IMR-90 (cell line): ENCODE results near the gene IER5. TPM values are rescaled to one million over a fixed set of nuclear protein-coding genes. Genes with fewer than 3 reads are reported as not detected.
A peak's percentile ranks its signal among the peaks of the same experiment; 100 is the strongest.

Source experiments
- ATAC-seq: fragments of 200-7000 bp; cut with Tn5 transposase; 2 replicates; pipeline ENCODE4 v1.9.1; 2020; ENCODE audit warnings: low read depth, mild to moderate bottlenecking, moderate library complexity
- BruUV-seq: library from RNA; stranded (reverse); fragments of 400-500 nt; replicated peaks from 2 replicates; lab custom pipeline; 2021; lab: Mats Ljungman, UMichigan
- CTCF ChIA-PET: fragments of 300-600 bp; formaldehyde crosslinking; extraction: SDS; loops from one replicate; lab custom pipeline; 2021; ENCODE audit warnings: antibody characterized with exemption; lab: Yijun Ruan, JAX
- POLR2A ChIA-PET: fragments of 300-600 bp; sonication (Branson Sonifier 250); formaldehyde crosslinking; loops from one replicate; lab custom pipeline; 2022; ENCODE audit warnings: antibody characterized with exemption; ENCODE audit not compliant: unreplicated experiment; lab: Charles Lee
- DNase-seq: peaks from one replicate; pipeline ENCODE4 v3.0.0; 2013
- H2AFZ ChIP-seq: replicated peaks from 2 replicates; pipeline ENCODE3; 2013; ENCODE audit warnings: low read length, mild to moderate bottlenecking; ENCODE audit not compliant: poor library complexity
- H2AK5ac ChIP-seq: 2 replicates; pipeline ENCODE4 v1.6.1; 2013; ENCODE audit warnings: low read depth, low read length, inconsistent platforms
- H2AK9ac ChIP-seq: replicated peaks from 2 replicates; pipeline ENCODE3; 2013; ENCODE audit warnings: mild to moderate bottlenecking, low read depth, low read length, moderate library complexity; ENCODE audit not compliant: poor library complexity
- H2BK120ac ChIP-seq: 2 replicates; pipeline ENCODE4 v1.6.1; 2013; ENCODE audit warnings: low read depth, low read length, inconsistent platforms
- H2BK15ac ChIP-seq: 3 replicates; pipeline ENCODE4 v1.6.1; 2013; ENCODE audit warnings: low read depth, low read length, inconsistent platforms
- H2BK20ac ChIP-seq: 2 replicates; pipeline ENCODE4 v1.6.1; 2013; ENCODE audit warnings: low read depth, mild to moderate bottlenecking, inconsistent platforms, low read length, moderate library complexity
- H2BK5ac ChIP-seq: 2 replicates; pipeline ENCODE4 v1.6.1; 2013; ENCODE audit warnings: mild to moderate bottlenecking, low read depth, low read length, inconsistent platforms; ENCODE audit not compliant: poor library complexity, severe bottlenecking
- H3K14ac ChIP-seq: replicated peaks from 2 replicates; pipeline ENCODE4 v1.6.1; 2013; ENCODE audit warnings: low read depth, low read length, inconsistent platforms
- H3K18ac ChIP-seq: 2 replicates; pipeline ENCODE4 v1.6.1; 2013; ENCODE audit warnings: low read depth, low read length, control low read depth
- H3K23ac ChIP-seq: 2 replicates; pipeline ENCODE4 v1.6.1; 2013; ENCODE audit warnings: low read depth, low read length, inconsistent platforms
- H3K27ac ChIP-seq: 2 replicates; pipeline ENCODE4 v1.5.1; 2013; ENCODE audit warnings: mild to moderate bottlenecking, control low read depth, low read length; ENCODE audit not compliant: insufficient read depth
- H3K27me3 ChIP-seq: 2 replicates; pipeline ENCODE4 v1.6.1; 2013; ENCODE audit warnings: low read length; ENCODE audit not compliant: control insufficient read depth, insufficient read depth
- H3K36me3 ChIP-seq: 2 replicates; pipeline ENCODE4 v1.6.1; 2013; ENCODE audit warnings: low read length, mixed read lengths; ENCODE audit not compliant: control insufficient read depth, insufficient read depth
- H3K4ac ChIP-seq: 2 replicates; pipeline ENCODE4 v1.6.1; 2013; ENCODE audit warnings: low read depth, low read length, inconsistent platforms
- H3K4me1 ChIP-seq: 2 replicates; pipeline ENCODE4 v1.6.1; 2013; ENCODE audit warnings: low read length, mixed read lengths; ENCODE audit not compliant: control insufficient read depth, insufficient read depth
- H3K4me2 ChIP-seq: 2 replicates; pipeline ENCODE4 v1.6.1; 2013; ENCODE audit warnings: low read depth, mild to moderate bottlenecking, control low read depth, low read length, moderate library complexity
- H3K4me3 ChIP-seq: 2 replicates; pipeline ENCODE4 v1.5.1; 2013; ENCODE audit warnings: low read depth, mild to moderate bottlenecking, control low read depth, low read length, moderate library complexity; ENCODE audit not compliant: insufficient read depth
- H3K56ac ChIP-seq: 2 replicates; pipeline ENCODE4 v1.6.1; 2013; ENCODE audit warnings: low read length, inconsistent platforms; ENCODE audit not compliant: insufficient read depth; ENCODE audit errors: extremely low read depth
- H3K79me1 ChIP-seq, 2 experiments: 2 replicates each; pipeline ENCODE4 v1.6.1; 2013; ENCODE audit warnings: low read length in 2 of 2, inconsistent platforms in 1 of 2, low read depth in 1 of 2
- H3K9ac ChIP-seq: 2 replicates; pipeline ENCODE4 v1.6.1; 2013; ENCODE audit warnings: low read depth, low read length, control low read depth
- H3K9me1 ChIP-seq: 2 replicates; pipeline ENCODE4 v1.6.1; 2013; ENCODE audit warnings: low read length, inconsistent platforms; ENCODE audit not compliant: insufficient read depth
- H3K9me3 ChIP-seq: 2 replicates; pipeline ENCODE4 v1.6.1; 2013; ENCODE audit warnings: low read length; ENCODE audit not compliant: control insufficient read depth, insufficient read depth
- H4K20me1 ChIP-seq: 2 replicates; pipeline ENCODE4 v1.6.1; 2013; ENCODE audit warnings: low read length, inconsistent platforms; ENCODE audit not compliant: insufficient read depth
- H4K5ac ChIP-seq: 2 replicates; pipeline ENCODE4 v1.6.1; 2013; ENCODE audit warnings: mild to moderate bottlenecking, low read depth, low read length, control low read depth
- H4K8ac ChIP-seq, 2 experiments: 2 replicates each; pipeline ENCODE4 v1.6.1; 2013; ENCODE audit warnings: low read depth in 2 of 2, low read length in 2 of 2, control low read depth in 1 of 2, inconsistent platforms in 1 of 2
- H4K91ac ChIP-seq: 2 replicates; pipeline ENCODE4 v1.6.1; 2013; ENCODE audit warnings: low read depth, low read length, inconsistent platforms; ENCODE audit not compliant: insufficient read depth
- BHLHE40 ChIP-seq: fragments of 150-350 bp; IDR thresholded peaks from 2 replicates; pipeline ENCODE4 v1.6.1; 2016; ENCODE audit warnings: mild to moderate bottlenecking, low read depth, low read length
- CEBPB ChIP-seq: IDR thresholded peaks from 2 replicates; pipeline ENCODE4 v1.6.1; 2012; ENCODE audit warnings: low read depth, low read length, improper control_type of control experiment
- CHD1 ChIP-seq: IDR thresholded peaks from 2 replicates; pipeline ENCODE4 v1.6.1; 2012; ENCODE audit warnings: low read depth, low read length, improper control_type of control experiment
- FOS ChIP-seq: fragments of 150-350 bp; IDR thresholded peaks from 2 replicates; pipeline ENCODE4 v1.6.1; 2016; ENCODE audit warnings: low read depth, low read length
- MAFK ChIP-seq: IDR thresholded peaks from 2 replicates; pipeline ENCODE4 v1.6.1; 2012; ENCODE audit warnings: low read depth, low read length, improper control_type of control experiment
- MAZ ChIP-seq: IDR thresholded peaks from 2 replicates; pipeline ENCODE4 v1.6.1; 2012; ENCODE audit warnings: low read depth, mild to moderate bottlenecking, low read length, improper control_type of control experiment, moderate library complexity, borderline replicate concordance
- MXI1 ChIP-seq: IDR thresholded peaks from 2 replicates; pipeline ENCODE4 v1.6.1; 2012; ENCODE audit warnings: low read depth, mild to moderate bottlenecking, low read length, moderate library complexity, borderline replicate concordance
- POLR2A ChIP-seq: IDR thresholded peaks from 2 replicates; pipeline ENCODE4 v1.6.1; 2012; ENCODE audit warnings: mild to moderate bottlenecking, low read depth, low read length
- RCOR1 ChIP-seq: IDR thresholded peaks from 2 replicates; pipeline ENCODE4 v1.6.1; 2012; ENCODE audit warnings: mild to moderate bottlenecking, low read length, improper control_type of control experiment; ENCODE audit not compliant: insufficient replicate concordance
- SMC3 ChIP-seq: fragments of 150-350 bp; IDR thresholded peaks from 2 replicates; pipeline ENCODE4 v1.6.1; 2016; ENCODE audit warnings: low read depth, mild to moderate bottlenecking, antibody characterized with exemption, low read length, moderate library complexity
- WGBS, 2 experiments: methylation state at CpG; one replicate each; pipeline versions ENCODE4 v1.1.5 to v1.1.7; 2013; ENCODE audit warnings: missing lambda C conversion rate in 2 of 2; ENCODE audit not compliant: insufficient read length in 1 of 2; ENCODE audit errors: extremely low coverage in 2 of 2; 5-methylcytosine and 5-hydroxymethylcytosine counted together
- dilution Hi-C: fragments of 300-500 bp; cut with HindIII; formaldehyde crosslinking; loops from one replicate; pipeline ENCODE4 v1.14.3; 2018; ENCODE audit warnings: low sequenced_read_pairs; ENCODE audit not compliant: unreplicated experiment
- in situ Hi-C: fragments of 300-500 bp; cut with MboI; formaldehyde crosslinking; loops from 3 replicates; pipeline ENCODE4 v1.14.3; 2019; ENCODE audit warnings: low sequenced_read_pairs, inconsistent platforms, mixed read lengths
- intact Hi-C: fragments of 100-400 bp; cut with micrococcal nuclease; formaldehyde crosslinking; loops from 2 replicates; pipeline ENCODE4 v1.10.0; 2022
- polyA plus RNA-seq, 3 experiments: library from polyadenylated mRNA; depleted of rRNA; stranded (reverse); fragments of >200 nt; gene quantifications; 2 replicates each; pipeline ENCODE4 v1.2.3, GENCODE V29; 2012; ENCODE audit warnings: low replicate concordance in 1 of 3
- total RNA-seq: library from RNA; depleted of rRNA; stranded (reverse); fragments of >200 nt; gene quantifications from 2 replicates; pipeline ENCODE4 v1.2.3, GENCODE V29; 2012

The IER5 gene
- total and polyA plus RNA-seq, 2 of the 4 experiments (the other 2 are of a cell fraction), result 15.8 to 27.1 TPM

GRCh38 chr1:181126871-181127587, 38.5 kb downstream of the IER5 start:
- Histone ChIP-seq H3K14ac (peak overlapping the region; percentile 40; the same call in 1 of the 2 replicates), H2BK15ac (no peak overlapping the region), H3K36me3 (no peaks in the 10 kb centered on the region), H2BK5ac (no peak overlapping the region), H4K20me1 (no peaks in the 10 kb centered on the region), H2BK20ac (no peak overlapping the region; the same call in 1 of the 2 replicates), H3K4me3 (no peak overlapping the region), H3K27ac (no peak overlapping the region), H2BK120ac (no peak overlapping the region), H4K91ac (no peak overlapping the region; the same call in 1 of the 2 replicates), H3K4ac (peak overlapping the region; percentile 5; the same call in 1 of the 2 replicates), H2AFZ (no peak overlapping the region), H3K23ac (peak overlapping the region; percentile 3), H2AK5ac (peak overlapping the region; percentile 75; the same call in 1 of the 2 replicates), H3K4me1 (peaks cover 12% of the 10 kb centered on the region; the same call in 1 of the 2 replicates), H4K5ac (no peak overlapping the region), H3K9ac (no peak overlapping the region), H2AK9ac (no peak overlapping the region), H3K9me3 (no peaks in the 10 kb centered on the region), H3K56ac (no peak overlapping the region), H3K9me1 (no peaks in the 10 kb centered on the region; the same call in 1 of the 2 replicates), H3K18ac (no peak overlapping the region), H3K79me1 (no peaks in the 10 kb centered on the region; a peak in 1 of 4 replicates), H3K27me3 (no peaks in the 10 kb centered on the region), H4K8ac (no peak overlapping the region), H3K4me2 (no peak overlapping the region)
- intact Hi-C loops (no loop called here), in situ Hi-C loops (no loop called here), dilution Hi-C loops (no loop called here)
- TF ChIP-seq CHD1, result no peak
- TF ChIP-seq MAFK, result no peak
- TF ChIP-seq FOS, result no peak
- no peak for TF ChIP-seq RCOR1
- no peak for TF ChIP-seq MXI1
- TF ChIP-seq MAZ, result no peak
- TF ChIP-seq POLR2A, result no peak
- no peak for TF ChIP-seq BHLHE40
- no peak for TF ChIP-seq SMC3
- no peak for TF ChIP-seq CEBPB
- 87% methylated on average over 6 of the region's 10 CpGs; no CpG with 5 or more reads in 1 of the 2 experiments for WGBS, 2 experiments
- BruUV-seq, result no TSS peak
- ChIA-PET CTCF (no interaction called here), POLR2A (no interaction called here)
- no peak for ATAC-seq
- DNase-seq, result no peak
